ENCODE measurements around the gene TBC1D5.

TBC1D5 gene

GRCh38 chr3:17373304-17373703 lies 369.1 kb downstream of the TBC1D5 start:
- no peak overlapping the region for H3K9ac ChIP-seq
- H4K20me1 ChIP-seq, result no peaks in the 10 kb centered on the region
- H3K27ac ChIP-seq, result no peak overlapping the region
- H3K36me3 ChIP-seq, result peaks cover 12 to 59% (median 30%) of the 10 kb centered on the region in 11 experiments
- H3K4me3 ChIP-seq, result no peak overlapping the region
- TF ChIP-seq Cebpa-rat (IDR thresholded peaks at IDR 0.05), result no peak
- H3K27me3 ChIP-seq, result no peaks in the 10 kb centered on the region
- H3K9me3 ChIP-seq (replicated peaks in 1 of 11), result no peaks in the 10 kb centered on the region
- H3K4me2 ChIP-seq, result no peak overlapping the region
- no peaks in the 10 kb centered on the region for H3K4me1 ChIP-seq

- Histone ChIP-seq H3K9me3 (replicated peaks in 1 of 11) (no peaks in the 10 kb centered on the region), H3K4me2 (no peak overlapping the region), H3K4me3 (no peak overlapping the region), H3K4me1 (no peaks in the 10 kb centered on the region), H3K36me3 (peaks cover 12 to 60% (median 30%) of the 10 kb centered on the region in 11 experiments), H3K9ac (no peak overlapping the region), H3K27ac (no peak overlapping the region), H4K20me1 (no peaks in the 10 kb centered on the region), H3K27me3 (no peaks in the 10 kb centered on the region)
- TF ChIP-seq Cebpa-rat (IDR thresholded peaks at IDR 0.05), result no peak
Measured at GRCh38 chr3:17372362-17373210, 369.8 kb downstream of the TBC1D5 start.

- Histone ChIP-seq H3K9me3 (replicated peaks in 1 of 11) (no peaks in the 10 kb centered on the region), H3K36me3 (peaks cover 12 to 57% (median 23%) of the 10 kb centered on the region in 11 experiments), H3K4me1 (no peaks in the 10 kb centered on the region), H3K4me2 (no peak overlapping the region), H3K4me3 (no peak overlapping the region), H3K27me3 (no peaks in the 10 kb centered on the region), H3K9ac (no peak overlapping the region), H3K27ac (no peak overlapping the region), H4K20me1 (no peaks in the 10 kb centered on the region)
- no peak for TF ChIP-seq Cebpa-rat (IDR thresholded peaks at IDR 0.05)
Measured at GRCh38 chr3:17369973-17370372, 372.5 kb downstream of the TBC1D5 start.

- TF ChIP-seq Cebpa-rat (IDR thresholded peaks at IDR 0.05), result no peak
Measured at GRCh38 chr3:17367171-17367570, 375.3 kb downstream of the TBC1D5 start.

GRCh38 chr3:17360991-17361390 lies 381.4 kb downstream of the TBC1D5 start:
- peaks cover 0 to 18% (median 2%) of the 10 kb centered on the region in 11 experiments; a peak in 7 of 22 replicates for H3K36me3 ChIP-seq
- TF ChIP-seq Cebpa-rat (IDR thresholded peaks at IDR 0.05), result no peak
- H3K27ac ChIP-seq, result no peak overlapping the region
- no peak overlapping the region for H3K9ac ChIP-seq
- H3K9me3 ChIP-seq (replicated peaks in 1 of 11), result no peaks in the 10 kb centered on the region
- no peaks in the 10 kb centered on the region for H4K20me1 ChIP-seq
- no peaks in the 10 kb centered on the region for H3K27me3 ChIP-seq
- H3K4me3 ChIP-seq, result no peak overlapping the region
- H3K4me2 ChIP-seq, result no peak overlapping the region
- no peaks in the 10 kb centered on the region for H3K4me1 ChIP-seq

More at GRCh38 chr3:17367171-17367570, 375.3 kb downstream of the TBC1D5 start:
- H3K4me2 ChIP-seq, result no peak overlapping the region
- H3K4me3 ChIP-seq, result no peak overlapping the region
- no peaks in the 10 kb centered on the region for H3K4me1 ChIP-seq
- H4K20me1 ChIP-seq, result no peaks in the 10 kb centered on the region
- no peak overlapping the region for H3K27ac ChIP-seq
- H3K9me3 ChIP-seq (replicated peaks in 1 of 11), result no peaks in the 10 kb centered on the region
- peaks cover 12 to 55% (median 24%) of the 10 kb centered on the region in 11 experiments for H3K36me3 ChIP-seq
- no peaks in the 10 kb centered on the region for H3K27me3 ChIP-seq
- no peak overlapping the region for H3K9ac ChIP-seq

- Histone ChIP-seq H4K20me1 (no peaks in the 10 kb centered on the region), H3K4me1 (no peaks in the 10 kb centered on the region), H3K9me3 (replicated peaks in 1 of 11) (no peaks in the 10 kb centered on the region), H3K4me2 (no peak overlapping the region), H3K27me3 (no peaks in the 10 kb centered on the region), H3K9ac (no peak overlapping the region), H3K4me3 (no peak overlapping the region), H3K27ac (no peak overlapping the region), H3K36me3 (peaks cover 0 to 8% (median 0%) of the 10 kb centered on the region in 11 experiments; a peak in 5 of 22 replicates)
- TF ChIP-seq Cebpa-rat (IDR thresholded peaks at IDR 0.05), result no peak
Measured at GRCh38 chr3:17359911-17360310, 382.5 kb downstream of the TBC1D5 start.

GRCh38 chr3:17357035-17357710 lies 385.3 kb downstream of the TBC1D5 start:
- Histone ChIP-seq H3K9ac (no peak overlapping the region), H3K36me3 (peaks cover 0 to 9% (median 0%) of the 10 kb centered on the region in 11 experiments; a peak in 4 of 22 replicates), H3K9me3 (replicated peaks in 1 of 11) (no peaks in the 10 kb centered on the region), H3K4me1 (no peaks in the 10 kb centered on the region), H3K27me3 (no peaks in the 10 kb centered on the region), H4K20me1 (no peaks in the 10 kb centered on the region), H3K4me2 (no peak overlapping the region), H3K27ac (no peak overlapping the region), H3K4me3 (no peak overlapping the region)
- no peak for TF ChIP-seq Cebpa-rat (IDR thresholded peaks at IDR 0.05)

GRCh38 chr3:17356585-17356984 lies 385.8 kb downstream of the TBC1D5 start:
- Histone ChIP-seq H3K4me2 (no peak overlapping the region), H3K9me3 (replicated peaks in 1 of 11) (no peaks in the 10 kb centered on the region), H3K4me1 (no peaks in the 10 kb centered on the region), H3K27ac (no peak overlapping the region), H3K27me3 (no peaks in the 10 kb centered on the region), H3K9ac (no peak overlapping the region), H3K4me3 (no peak overlapping the region), H4K20me1 (no peaks in the 10 kb centered on the region), H3K36me3 (peaks cover 0 to 9% (median 0%) of the 10 kb centered on the region in 11 experiments; a peak in 3 of 22 replicates)
- no peak for TF ChIP-seq Cebpa-rat (IDR thresholded peaks at IDR 0.05)

GRCh38 chr3:17355591-17355990 lies 386.8 kb downstream of the TBC1D5 start:
- no peaks in the 10 kb centered on the region for H3K4me1 ChIP-seq
- no peak overlapping the region for H3K4me2 ChIP-seq

More at GRCh38 chr3:17355591-17355990, 386.8 kb downstream of the TBC1D5 start:
- Histone ChIP-seq H3K9me3 (replicated peaks in 1 of 11) (no peaks in the 10 kb centered on the region), H3K36me3 (peaks cover 0 to 9% (median 0%) of the 10 kb centered on the region in 11 experiments; a peak in 3 of 22 replicates), H3K27ac (no peak overlapping the region), H4K20me1 (no peaks in the 10 kb centered on the region), H3K9ac (no peak overlapping the region), H3K27me3 (no peaks in the 10 kb centered on the region), H3K4me3 (no peak overlapping the region)
- TF ChIP-seq Cebpa-rat (IDR thresholded peaks at IDR 0.05), result no peak

Data from BLaER1 treated with 17β-estradiol and CSF1 and Interleukin-3, amounts not matched to agents 10 nM and 100 nM (cell line).